Left ventricle myocardium superior (tissue), 1 donor: ENCODE data around the gene CSTA. TPM values are rescaled to one million over a fixed set of nuclear protein-coding genes. Genes with fewer than 3 reads are reported as not detected.
A peak's percentile ranks its signal among the peaks of the same experiment; 100 is the strongest.

Experiments
- ATAC-seq: fragments of 200-7000 bp; cut with Tn5 transposase; one replicate; pipeline ENCODE4 v1.9.1; 2020; ENCODE audit warnings: mild to moderate bottlenecking, moderate library complexity
- DNase-seq: peaks from one replicate; pipeline ENCODE4 v3.0.0-alpha.2; 2020
- intact Hi-C: fragments of 100-400 bp; cut with micrococcal nuclease; formaldehyde crosslinking; loops from one replicate; pipeline ENCODE4 v1.11.0; 2022
- total RNA-seq: library from RNA; stranded (reverse); fragmentation: NEBNext Ultra II Directional; extraction: Animal tissue kit (Norgen Biotek cat#: 25700); gene quantifications from one replicate; pipeline ENCODE4 v1.2.1, GENCODE V29; 2021
- donor health status: DM: no; HTN: yes; CAD: no; lungs with severe emphysema.

The CSTA gene
- total RNA-seq, 1 donor from 2014 or later: 1.5 TPM

GRCh38 chr3:122316368-122316767 lies 8.7 kb upstream of the CSTA start:
- intact Hi-C loops: no loop called here
- ATAC-seq: no peak

GRCh38 chr3:122318620-122319019 lies 6.4 kb upstream of the CSTA start:
- DNase-seq (no peak), ATAC-seq (no peak)
- intact Hi-C loops: no loop called here

More at GRCh38 chr3:122316368-122316767, 8.7 kb upstream of the CSTA start:
- DNase-seq: no peak

- no peak for ATAC-seq
- intact Hi-C loops: no loop called here
- no peak for DNase-seq
Observed at GRCh38 chr3:122322095-122323075, 2.7 kb upstream of the CSTA start.

GRCh38 chr3:122325769-122326168 lies 721 bp downstream of the CSTA start:
- ATAC-seq (no peak), DNase-seq (no peak)
- intact Hi-C loops: no loop called here

GRCh38 chr3:122331886-122332285 lies 6.8 kb downstream of the CSTA start:
- DNase-seq (no peak), ATAC-seq (no peak)
- intact Hi-C loops: no loop called here

- ATAC-seq (no peak), DNase-seq (no peak)
- intact Hi-C loops: no loop called here
Observed at GRCh38 chr3:122332551-122332950, 7.5 kb downstream of the CSTA start.

GRCh38 chr3:122342803-122343202 lies 17.8 kb downstream of the CSTA start:
- DNase-seq: no peak
- intact Hi-C loops: no loop called here
- no peak for ATAC-seq

GRCh38 chr3:122343654-122344053 lies 18.6 kb downstream of the CSTA start:
- DNase-seq (no peak), ATAC-seq (no peak)
- intact Hi-C loops: no loop called here

- ATAC-seq (no peak), DNase-seq (no peak)
- intact Hi-C loops: no loop called here
Observed at GRCh38 chr3:122349171-122349570, 24.1 kb downstream of the CSTA start.

- intact Hi-C loops: no loop called here
- DNase-seq: no peak
- no peak for ATAC-seq
Observed at GRCh38 chr3:122350814-122351418, 25.9 kb downstream of the CSTA start.

- no peak for DNase-seq
- no peak for ATAC-seq
- intact Hi-C loops: no loop called here
Observed at GRCh38 chr3:122351612-122352011, 26.6 kb downstream of the CSTA start.

- intact Hi-C loops: no loop called here
- peak; percentile 45 for ATAC-seq
- DNase-seq: no peak
Observed at GRCh38 chr3:122353215-122353614, 28.2 kb downstream of the CSTA start.

- DNase-seq: no peak
- no peak for ATAC-seq
- intact Hi-C loops: no loop called here
Observed at GRCh38 chr3:122353893-122354401, 28.9 kb downstream of the CSTA start.

- DNase-seq: no peak
- no peak for ATAC-seq
- intact Hi-C loops: no loop called here
Observed at GRCh38 chr3:122355612-122356011, 30.6 kb downstream of the CSTA start.

- no peak for ATAC-seq
Observed at GRCh38 chr3:122356402-122356801, 31.4 kb downstream of the CSTA start.

GRCh38 chr3:122357828-122358702 lies 33.0 kb downstream of the CSTA start:
- intact Hi-C loops: no loop called here
- DNase-seq: no peak
- ATAC-seq: no peak

More at GRCh38 chr3:122356402-122356801, 31.4 kb downstream of the CSTA start:
- DNase-seq: peak; percentile 29
- intact Hi-C loops: no loop called here

- DNase-seq: no peak
- no peak for ATAC-seq
- intact Hi-C loops: no loop called here
Observed at GRCh38 chr3:122358703-122359032, 33.6 kb downstream of the CSTA start.

GRCh38 chr3:122362026-122362425 lies 37.0 kb downstream of the CSTA start:
- no peak for ATAC-seq
- intact Hi-C loops: no loop called here
- no peak for DNase-seq

GRCh38 chr3:122364490-122364889 lies 39.4 kb downstream of the CSTA start:
- no peak for DNase-seq
- intact Hi-C loops: no loop called here
- ATAC-seq: no peak

GRCh38 chr3:122365073-122365472 lies 40.0 kb downstream of the CSTA start:
- intact Hi-C loops: no loop called here
- no peak for ATAC-seq
- no peak for DNase-seq
